Panc1 (cell line): ENCODE measurements around the gene ZNF326. TPM values are rescaled to one million over a fixed set of nuclear protein-coding genes. Genes with fewer than 3 reads are reported as not detected.

ENCODE experiments used
- ATAC-seq: fragments of 200-7000 bp; cut with Tn5 transposase; 2 replicates; pipeline ENCODE4 v1.9.1; 2020; ENCODE audit warnings: mild to moderate bottlenecking, moderate library complexity
- BruUV-seq: library from RNA; stranded (reverse); fragments of 400-500 nt; replicated peaks from 2 replicates; lab custom pipeline; 2021; lab: Mats Ljungman, UMichigan
- CTCF ChIA-PET: fragments of 300-600 bp; sonication (Branson Sonifier 250); formaldehyde crosslinking; loops from one replicate; lab custom pipeline; 2022; ENCODE audit warnings: antibody characterized with exemption; lab: Charles Lee
- POLR2A ChIA-PET: fragments of 300-600 bp; sonication (Branson Sonifier 250); formaldehyde crosslinking; loops from one replicate; lab custom pipeline; 2022; ENCODE audit warnings: antibody characterized with exemption; lab: Charles Lee
- DNase-seq: peaks from one replicate; pipeline ENCODE4 v3.0.0-alpha.2; 2010; ENCODE audit warnings: low read depth, low spot score
- H3K27ac ChIP-seq: 2 replicates; pipeline ENCODE4 v1.5.1; 2011; ENCODE audit warnings: mild to moderate bottlenecking, low read length, inconsistent platforms
- H3K27me3 ChIP-seq: fragments of 200-500 bp; sonication (Bioruptor generic); 2 replicates; pipeline ENCODE4 v1.6.0; 2014; ENCODE audit warnings: low read length, inconsistent platforms; ENCODE audit not compliant: control insufficient read depth, insufficient read depth
- H3K36me3 ChIP-seq: fragments of 200-500 bp; sonication (Bioruptor generic); 2 replicates; pipeline ENCODE4 v1.5.1; 2014; ENCODE audit warnings: inconsistent platforms, mild to moderate bottlenecking, low read length, moderate library complexity; ENCODE audit not compliant: control insufficient read depth, insufficient read depth
- H3K4me1 ChIP-seq: 2 replicates; pipeline ENCODE4 v1.5.1; 2011; ENCODE audit warnings: inconsistent platforms, mild to moderate bottlenecking, low read length, moderate library complexity; ENCODE audit not compliant: control insufficient read depth, insufficient read depth
- H3K4me3 ChIP-seq, 2 experiments: 2 replicates each; pipeline ENCODE4 v1.5.1; 2011 to 2012; ENCODE audit warnings: low read depth in 2 of 2, low read length in 2 of 2, mild to moderate bottlenecking in 2 of 2, inconsistent platforms in 1 of 2, moderate library complexity in 1 of 2
- H3K9me3 ChIP-seq: fragments of 200-500 bp; sonication (Bioruptor generic); 2 replicates; pipeline ENCODE4 v1.5.1; 2014; ENCODE audit warnings: low read depth, mild to moderate bottlenecking, inconsistent platforms, low read length, moderate library complexity; ENCODE audit not compliant: control insufficient read depth, insufficient read depth
- POLR2AphosphoS5 ChIP-seq: IDR thresholded peaks from 2 replicates; pipeline ENCODE4 v1.6.1; 2012; ENCODE audit warnings: mild to moderate bottlenecking, low read depth, low read length, moderate library complexity
- SIN3A ChIP-seq: IDR thresholded peaks from 2 replicates; pipeline ENCODE4 v1.6.1; 2012; ENCODE audit warnings: low read depth, mild to moderate bottlenecking, low read length, moderate library complexity, borderline replicate concordance; ENCODE audit not compliant: insufficient read depth
- TCF7L2 ChIP-seq: IDR thresholded peaks from 2 replicates; pipeline ENCODE4 v1.6.1; 2011; ENCODE audit warnings: mild to moderate bottlenecking, low read depth, low read length, inconsistent platforms
- in situ Hi-C: cut with HindIII; loops from 2 replicates; pipeline ENCODE4 v1.10.0; 2016; ENCODE audit warnings: low sequenced_read_pairs, low pct_unique_long_range_greater_than_20kb
- intact Hi-C: fragments of 100-400 bp; cut with micrococcal nuclease; formaldehyde crosslinking; loops from one replicate; pipeline ENCODE4 v1.10.0; 2022; ENCODE audit not compliant: unreplicated experiment
- total RNA-seq: library from RNA; stranded (reverse); gene quantifications from one replicate; pipeline ENCODE4 v1.2.1, GENCODE V29; 2021; ENCODE audit not compliant: unreplicated experiment
- TF ChIP-seq, protein P1 (sequence below): fragments of 450-650 bp; IDR thresholded peaks from 2 replicates; pipeline ENCODE4 v1.5.1; 2017; ENCODE audit warnings: mild to moderate bottlenecking
- TF ChIP-seq, protein P2 (sequence below), 2 experiments: IDR thresholded peaks; 2 replicates each; pipeline ENCODE4 v1.6.1; 2011 to 2012; ENCODE audit warnings: low read depth in 2 of 2, control low read depth in 1 of 2, low read length in 1 of 2, mild to moderate bottlenecking in 1 of 2, moderate library complexity in 1 of 2; ENCODE audit not compliant: insufficient read depth in 1 of 2

ZNF326 gene
- total RNA-seq, 1 experiment from 2014 or later: 19.7 TPM

- no peak for ATAC-seq
These were observed 32.2 kb upstream of the ZNF326 start for GRCh38 chr1:89962742-89963075.

DNA sequence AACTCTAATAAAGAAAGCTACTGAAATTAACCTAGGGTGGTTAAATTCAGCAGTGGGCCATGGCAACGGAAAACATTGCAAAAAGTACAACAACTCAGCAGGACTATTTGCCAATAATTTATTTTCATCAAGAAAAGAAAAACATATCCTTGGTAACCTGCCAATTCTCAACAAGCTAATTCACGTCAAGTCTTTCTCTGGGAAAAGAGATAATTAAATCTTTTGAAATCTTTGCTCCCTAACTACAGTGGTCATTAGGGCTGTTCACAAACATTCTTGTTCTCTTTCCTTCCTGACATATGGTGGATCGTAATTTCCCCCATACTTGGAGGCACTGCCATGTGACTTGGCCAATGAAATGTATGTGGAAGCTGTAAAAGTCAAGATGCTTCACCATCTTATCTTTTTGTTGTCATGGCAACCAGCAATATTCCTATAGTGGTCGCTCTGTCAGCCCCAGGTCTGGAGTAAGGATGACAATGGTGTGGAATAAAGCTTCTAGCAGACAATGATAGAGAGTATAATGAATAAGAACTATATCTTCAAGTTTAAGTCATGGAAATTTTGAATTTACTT is 29.6 kb upstream of the ZNF326 start:
- TF ChIP-seq, protein P1, sequence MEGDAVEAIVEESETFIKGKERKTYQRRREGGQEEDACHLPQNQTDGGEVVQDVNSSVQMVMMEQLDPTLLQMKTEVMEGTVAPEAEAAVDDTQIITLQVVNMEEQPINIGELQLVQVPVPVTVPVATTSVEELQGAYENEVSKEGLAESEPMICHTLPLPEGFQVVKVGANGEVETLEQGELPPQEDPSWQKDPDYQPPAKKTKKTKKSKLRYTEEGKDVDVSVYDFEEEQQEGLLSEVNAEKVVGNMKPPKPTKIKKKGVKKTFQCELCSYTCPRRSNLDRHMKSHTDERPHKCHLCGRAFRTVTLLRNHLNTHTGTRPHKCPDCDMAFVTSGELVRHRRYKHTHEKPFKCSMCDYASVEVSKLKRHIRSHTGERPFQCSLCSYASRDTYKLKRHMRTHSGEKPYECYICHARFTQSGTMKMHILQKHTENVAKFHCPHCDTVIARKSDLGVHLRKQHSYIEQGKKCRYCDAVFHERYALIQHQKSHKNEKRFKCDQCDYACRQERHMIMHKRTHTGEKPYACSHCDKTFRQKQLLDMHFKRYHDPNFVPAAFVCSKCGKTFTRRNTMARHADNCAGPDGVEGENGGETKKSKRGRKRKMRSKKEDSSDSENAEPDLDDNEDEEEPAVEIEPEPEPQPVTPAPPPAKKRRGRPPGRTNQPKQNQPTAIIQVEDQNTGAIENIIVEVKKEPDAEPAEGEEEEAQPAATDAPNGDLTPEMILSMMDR: no peak
- TF ChIP-seq SIN3A (no peak), POLR2AphosphoS5 (no peak), TCF7L2 (no peak)
- TF ChIP-seq, protein P2, sequence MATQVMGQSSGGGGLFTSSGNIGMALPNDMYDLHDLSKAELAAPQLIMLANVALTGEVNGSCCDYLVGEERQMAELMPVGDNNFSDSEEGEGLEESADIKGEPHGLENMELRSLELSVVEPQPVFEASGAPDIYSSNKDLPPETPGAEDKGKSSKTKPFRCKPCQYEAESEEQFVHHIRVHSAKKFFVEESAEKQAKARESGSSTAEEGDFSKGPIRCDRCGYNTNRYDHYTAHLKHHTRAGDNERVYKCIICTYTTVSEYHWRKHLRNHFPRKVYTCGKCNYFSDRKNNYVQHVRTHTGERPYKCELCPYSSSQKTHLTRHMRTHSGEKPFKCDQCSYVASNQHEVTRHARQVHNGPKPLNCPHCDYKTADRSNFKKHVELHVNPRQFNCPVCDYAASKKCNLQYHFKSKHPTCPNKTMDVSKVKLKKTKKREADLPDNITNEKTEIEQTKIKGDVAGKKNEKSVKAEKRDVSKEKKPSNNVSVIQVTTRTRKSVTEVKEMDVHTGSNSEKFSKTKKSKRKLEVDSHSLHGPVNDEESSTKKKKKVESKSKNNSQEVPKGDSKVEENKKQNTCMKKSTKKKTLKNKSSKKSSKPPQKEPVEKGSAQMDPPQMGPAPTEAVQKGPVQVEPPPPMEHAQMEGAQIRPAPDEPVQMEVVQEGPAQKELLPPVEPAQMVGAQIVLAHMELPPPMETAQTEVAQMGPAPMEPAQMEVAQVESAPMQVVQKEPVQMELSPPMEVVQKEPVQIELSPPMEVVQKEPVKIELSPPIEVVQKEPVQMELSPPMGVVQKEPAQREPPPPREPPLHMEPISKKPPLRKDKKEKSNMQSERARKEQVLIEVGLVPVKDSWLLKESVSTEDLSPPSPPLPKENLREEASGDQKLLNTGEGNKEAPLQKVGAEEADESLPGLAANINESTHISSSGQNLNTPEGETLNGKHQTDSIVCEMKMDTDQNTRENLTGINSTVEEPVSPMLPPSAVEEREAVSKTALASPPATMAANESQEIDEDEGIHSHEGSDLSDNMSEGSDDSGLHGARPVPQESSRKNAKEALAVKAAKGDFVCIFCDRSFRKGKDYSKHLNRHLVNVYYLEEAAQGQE (IDR thresholded peaks at IDR 0.05; ENCODE audit: insufficient read depth in 1 of 2, low read depth in 2 of 2, low read length in 1 of 2): no peak
- Histone ChIP-seq H3K9me3 (no peaks in the 10 kb centered on the region), H3K36me3 (no peaks in the 10 kb centered on the region), H3K27me3 (no peaks in the 10 kb centered on the region; the same call in 1 of the 2 replicates), H3K4me1 (no peaks in the 10 kb centered on the region), H3K4me3 (no peak overlapping the region), H3K27ac (no peak overlapping the region)
- ATAC-seq (no peak), DNase-seq (no peak)
- in situ Hi-C loops (no loop called here), intact Hi-C loops (loop anchor here (2.0 kb wide), 1 partner anchor 14 kb away; no protein-coding TSS in a partner anchor)
- CTCF ChIA-PET: no interaction called here
- BruUV-seq: no TSS peak
- POLR2A ChIA-PET: no interaction called here

More at GRCh38 chr1:89962742-89963075, 32.2 kb upstream of the ZNF326 start:
- in situ Hi-C loops (no loop called here), intact Hi-C loops (no loop called here)
- Histone ChIP-seq H3K4me1 (no peaks in the 10 kb centered on the region), H3K4me3 (no peak overlapping the region), H3K36me3 (no peaks in the 10 kb centered on the region), H3K27me3 (no peaks in the 10 kb centered on the region), H3K9me3 (no peaks in the 10 kb centered on the region), H3K27ac (no peak overlapping the region)
- CTCF ChIA-PET: interaction anchor here (0.6 kb wide), 1 partner anchor 977 kb away, joined by 3 read pairs; no protein-coding TSS in a partner anchor
- DNase-seq: no peak
- POLR2A ChIA-PET: no interaction called here
- BruUV-seq: no TSS peak
- no peak for TF ChIP-seq POLR2AphosphoS5
- TF ChIP-seq, protein P2 (IDR thresholded peaks at IDR 0.05; ENCODE audit: insufficient read depth in 1 of 2, low read depth in 2 of 2, low read length in 1 of 2): no peak
- TF ChIP-seq TCF7L2: no peak
- no peak for TF ChIP-seq SIN3A
- TF ChIP-seq, protein P1: no peak
